NCI-H82 (cell line): Measurements from ENCODE around the gene NGDN.
A peak's percentile ranks its signal among the peaks of the same experiment; 100 is the strongest.

ENCODE experiments used
- DNase-seq: peaks from one replicate; lab custom pipeline; 2025; lab: John Stamatoyannopoulos, UW

The NGDN gene

DNA sequence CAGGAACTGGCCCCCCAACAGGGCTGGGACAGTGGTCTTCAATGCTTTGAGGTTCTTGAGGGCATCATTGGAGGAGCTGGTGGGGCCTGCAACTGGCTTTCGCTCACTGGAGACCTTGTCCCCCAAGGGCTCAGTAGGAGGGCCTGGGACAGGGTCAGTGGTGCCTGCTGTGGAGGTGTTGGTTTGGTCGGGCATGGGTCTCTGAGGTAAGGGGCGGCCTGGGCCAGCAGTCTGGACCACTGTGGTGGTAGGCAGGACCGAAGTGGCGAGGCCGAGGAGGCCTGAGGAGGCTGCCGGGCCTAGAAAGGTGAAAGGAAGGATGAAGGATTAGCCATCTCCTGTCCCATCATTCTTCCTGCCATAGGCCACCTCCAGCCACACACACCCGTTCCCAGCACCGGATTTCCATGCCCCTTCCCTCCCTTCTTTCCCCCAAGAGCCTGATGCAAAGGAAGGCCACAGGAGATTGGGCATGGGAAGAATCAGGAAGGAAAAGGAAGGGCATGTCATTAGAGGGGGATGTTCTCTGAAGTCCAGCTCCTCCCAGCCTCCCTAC is 53.2 kb downstream of the NGDN start:
- no peak for DNase-seq

GRCh38 chr14:23523229-23524016 is 53.9 kb downstream of the NGDN start:
- no peak for DNase-seq

- DNase-seq, result no peak
These were observed 55.5 kb downstream of the NGDN start for GRCh38 chr14:23524954-23525353.

- peak; percentile 18 for DNase-seq
These were observed 56.1 kb downstream of the NGDN start for GRCh38 chr14:23525611-23526010.
